ENCODE measurements around the gene TRIM17.

DNA sequence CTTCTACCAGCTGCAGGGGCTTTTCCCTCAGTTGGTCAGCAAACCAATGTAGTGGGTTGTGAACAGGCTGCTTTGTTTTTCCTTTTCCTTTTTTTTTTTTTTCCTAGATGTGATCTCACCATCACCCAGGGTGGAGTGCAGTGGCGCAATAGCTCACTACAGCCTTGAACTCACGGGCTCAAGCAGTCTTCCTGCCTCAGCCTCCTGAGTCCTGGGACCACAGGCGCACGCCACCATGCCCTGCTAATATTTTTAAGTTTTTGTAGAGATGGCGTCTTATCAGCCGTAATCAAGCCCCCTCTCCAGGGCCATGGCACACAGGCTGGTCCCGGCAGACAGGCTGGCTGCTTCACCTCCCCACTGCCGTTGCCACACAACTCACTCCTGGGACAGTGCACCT lies 6.6 kb downstream of the TRIM17 start:
- TF ChIP-seq CTCF (IDR thresholded peaks at IDR 0.05) (no peak), POLR2A (IDR thresholded peaks at IDR 0.05) (no peak)

All from breast epithelium (tissue), 3 donors.